HepG2 (cell line): ENCODE data around the gene LAG3. TPM values are rescaled to one million over a fixed set of nuclear protein-coding genes. Genes with fewer than 3 reads are reported as not detected.

ENCODE experiments used
- CCDC6 ChIP-seq: sonication (generic); formaldehyde crosslinking; IDR thresholded peaks from 2 replicates; pipeline ENCODE4 v1.8.1; 2022; ENCODE audit warnings: mild to moderate bottlenecking, missing genetic modification reagents, moderate library complexity
- GATAD1 ChIP-seq: IDR thresholded peaks from 2 replicates; pipeline ENCODE4 v1.6.1; 2016; ENCODE audit warnings: missing genetic modification reagents, missing compliant biosample characterization
- HNF4G ChIP-seq, 2 experiments: sonication (generic) in 1 of 2; formaldehyde crosslinking in 1 of 2; IDR thresholded peaks; 2 replicates each; pipeline versions ENCODE4 v1.4.0 to v1.6.1; 2011 to 2020; ENCODE audit warnings: borderline replicate concordance in 2 of 2, low read depth in 2 of 2, mild to moderate bottlenecking in 2 of 2, low read length in 1 of 2, missing genetic modification reagents in 1 of 2, moderate library complexity in 1 of 2
- JARID2 ChIP-seq: sonication (generic); formaldehyde crosslinking; IDR thresholded peaks from 2 replicates; pipeline ENCODE4 v1.8.1; 2023; ENCODE audit warnings: missing genetic modification reagents, inconsistent platforms; ENCODE audit not compliant: insufficient replicate concordance
- JUN ChIP-seq: sonication (generic); formaldehyde crosslinking; IDR thresholded peaks from 2 replicates; pipeline ENCODE4 v1.4.0; 2020; ENCODE audit warnings: mild to moderate bottlenecking, missing genetic modification reagents
- KDM5A ChIP-seq: fragments of 200-600 bp; sonication (generic); IDR thresholded peaks from 2 replicates; pipeline ENCODE4 v1.7.0; 2018; ENCODE audit warnings: antibody characterized with exemption, mild to moderate bottlenecking, low read length, borderline replicate concordance
- KLF11 ChIP-seq: IDR thresholded peaks from 2 replicates; pipeline ENCODE4 v1.6.1; 2016; ENCODE audit warnings: missing compliant biosample characterization
- MTF1 ChIP-seq: sonication (generic); formaldehyde crosslinking; IDR thresholded peaks from 2 replicates; pipeline ENCODE4 v1.5.0; 2020; ENCODE audit warnings: missing genetic modification reagents
- RBM39 ChIP-seq: fragments of 200-400 bp; formaldehyde crosslinking; IDR thresholded peaks from one replicate; pipeline ENCODE4 v1.6.1; 2018; ENCODE audit warnings: antibody characterized with exemption, mild to moderate bottlenecking, low read depth, low read length; ENCODE audit not compliant: poor library complexity, severe bottlenecking
- SIX1 ChIP-seq: sonication (generic); formaldehyde crosslinking; IDR thresholded peaks from 2 replicates; pipeline ENCODE4 v1.4.0; 2020; ENCODE audit warnings: missing genetic modification reagents, borderline replicate concordance
- TAF15 ChIP-seq: fragments of 200-400 bp; formaldehyde crosslinking; IDR thresholded peaks from one replicate; pipeline ENCODE4 v1.6.1; 2018; ENCODE audit warnings: mild to moderate bottlenecking, low read depth, low read length; ENCODE audit not compliant: poor library complexity, severe bottlenecking
- TRAFD1 ChIP-seq: sonication (generic); formaldehyde crosslinking; IDR thresholded peaks from 2 replicates; pipeline ENCODE4 v1.5.1; 2020; ENCODE audit warnings: missing genetic modification reagents, mild to moderate bottlenecking, borderline replicate concordance
- ZNF101 ChIP-seq: sonication (generic); formaldehyde crosslinking; IDR thresholded peaks from 2 replicates; pipeline ENCODE4 v1.4.0; 2020; ENCODE audit warnings: mild to moderate bottlenecking, low read depth, missing genetic modification reagents, borderline replicate concordance
- ZNF12 ChIP-seq: sonication (generic); formaldehyde crosslinking; IDR thresholded peaks from 2 replicates; pipeline ENCODE4 v1.5.0; 2020; ENCODE audit warnings: missing genetic modification reagents
- ZNF224 ChIP-seq: sonication (generic); formaldehyde crosslinking; IDR thresholded peaks from 2 replicates; pipeline ENCODE4 v1.5.0; 2020; ENCODE audit warnings: mild to moderate bottlenecking, missing genetic modification reagents
- ZNF280D ChIP-seq: sonication (generic); formaldehyde crosslinking; IDR thresholded peaks from 2 replicates; pipeline ENCODE4 v1.5.1; 2020; ENCODE audit warnings: mild to moderate bottlenecking, missing genetic modification reagents
- ZNF768 ChIP-seq: sonication (generic); formaldehyde crosslinking; IDR thresholded peaks from 2 replicates; pipeline ENCODE4 v1.4.0; 2020; ENCODE audit warnings: missing genetic modification reagents
- polyA plus RNA-seq, 8 experiments: library from polyadenylated mRNA; depleted of rRNA in 3 of 8; stranded (reverse) in 7 of 8; unstranded in 1 of 8; fragments of >200 nt; fragmentation: Illumina TruSeq in 4 of 8; extraction: Trizol in 4 of 8; gene quantifications; 2 replicates each; pipeline versions ENCODE4 v1.2.1 to v1.2.3, GENCODE V29; 2011 to 2016; ENCODE audit warnings: low read depth in 4 of 8, missing spikeins in 1 of 8, mixed read lengths in 1 of 8; ENCODE audit not compliant: insufficient read depth in 1 of 8
- total RNA-seq, 5 experiments: library from RNA; depleted of rRNA; stranded (reverse); fragments of >200 nt; fragmentation: Illumina TruSeq; extraction: Trizol; gene quantifications; 2 replicates each; pipeline ENCODE4 v1.2.3, GENCODE V29; 2016; ENCODE audit warnings: low read depth in 1 of 5
- TF ChIP-seq, protein P1 (sequence below): sonication (generic); formaldehyde crosslinking; IDR thresholded peaks from 2 replicates; pipeline ENCODE4 v1.4.0; 2020; ENCODE audit warnings: missing genetic modification reagents
- TF ChIP-seq, protein P2 (sequence below): IDR thresholded peaks from 2 replicates; pipeline ENCODE4 v1.6.1; 2012; ENCODE audit warnings: inconsistent platforms
- TF ChIP-seq, protein P3 (sequence below): sonication (generic); formaldehyde crosslinking; IDR thresholded peaks from 2 replicates; pipeline ENCODE4 v1.9.0; 2021; ENCODE audit warnings: missing genetic modification reagents, borderline replicate concordance

LAG3 gene
- total and polyA plus RNA-seq, 2 of the 13 experiments (the other 11 are each of a cell fraction or from before 2014, with no cell fraction given): 0.11 to 0.26 TPM

GRCh38 chr12:6723607-6724408 lies 48.5 kb upstream of the LAG3 start, which contains the start of gene COPS7A (continued):
- TF ChIP-seq, protein P1, sequence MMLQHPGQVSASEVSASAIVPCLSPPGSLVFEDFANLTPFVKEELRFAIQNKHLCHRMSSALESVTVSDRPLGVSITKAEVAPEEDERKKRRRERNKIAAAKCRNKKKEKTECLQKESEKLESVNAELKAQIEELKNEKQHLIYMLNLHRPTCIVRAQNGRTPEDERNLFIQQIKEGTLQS (CRISPR knock-in tag): no peak; the same call in 1 of the 2 replicates
- TF ChIP-seq ZNF768 (CRISPR knock-in tag) (no peak; the same call in 1 of the 2 replicates), RBM39 (peak; percentile 44), GATAD1 (peak; percentile 94), ZNF224 (CRISPR knock-in tag) (peak; percentile 90; the same call in 1 of the 2 replicates), TAF15 (no peak), HNF4G (IDR thresholded peaks at IDR 0.05; ENCODE audit: borderline replicate concordance, low read depth, low read length) (no peak), HNF4G (CRISPR knock-in tag; IDR thresholded peaks at IDR 0.05; ENCODE audit: borderline replicate concordance, low read depth) (no peak), ZNF280D (peak; percentile 90; the same call in 1 of the 2 replicates), SIX1 (0 out of 2 replicates have a peak, but pooled peaks have one; percentile 19), KLF11 (peak; percentile 88; the same call in 1 of the 2 replicates), MTF1 (no peak), JUN (CRISPR knock-in tag) (peak; percentile 19; the same call in 1 of the 2 replicates), CCDC6 (CRISPR knock-in tag) (peak; percentile 96), ZNF12 (CRISPR knock-in tag) (no peak), JARID2 (no peak), KDM5A (peak; percentile 95), ZNF101 (no peak; the same call in 1 of the 2 replicates), TRAFD1 (no peak)
- TF ChIP-seq, protein P2, sequence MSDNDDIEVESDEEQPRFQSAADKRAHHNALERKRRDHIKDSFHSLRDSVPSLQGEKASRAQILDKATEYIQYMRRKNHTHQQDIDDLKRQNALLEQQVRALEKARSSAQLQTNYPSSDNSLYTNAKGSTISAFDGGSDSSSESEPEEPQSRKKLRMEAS: peak; percentile 99
- TF ChIP-seq, protein P3, sequence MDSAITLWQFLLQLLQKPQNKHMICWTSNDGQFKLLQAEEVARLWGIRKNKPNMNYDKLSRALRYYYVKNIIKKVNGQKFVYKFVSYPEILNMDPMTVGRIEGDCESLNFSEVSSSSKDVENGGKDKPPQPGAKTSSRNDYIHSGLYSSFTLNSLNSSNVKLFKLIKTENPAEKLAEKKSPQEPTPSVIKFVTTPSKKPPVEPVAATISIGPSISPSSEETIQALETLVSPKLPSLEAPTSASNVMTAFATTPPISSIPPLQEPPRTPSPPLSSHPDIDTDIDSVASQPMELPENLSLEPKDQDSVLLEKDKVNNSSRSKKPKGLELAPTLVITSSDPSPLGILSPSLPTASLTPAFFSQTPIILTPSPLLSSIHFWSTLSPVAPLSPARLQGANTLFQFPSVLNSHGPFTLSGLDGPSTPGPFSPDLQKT: peak; percentile 20; the same call in 1 of the 2 replicates
